ENCODE data around the gene QPCTL. TPM values are rescaled to one million over a fixed set of nuclear protein-coding genes. Genes with fewer than 3 reads are reported as not detected.
A peak's percentile ranks its signal among the peaks of the same experiment; 100 is the strongest.

QPCTL gene
- total and polyA plus RNA-seq, 2 of the 13 experiments (the other 11 are each of a cell fraction or from before 2014, with no cell fraction given) = 16.0 to 19.1 TPM

DNA sequence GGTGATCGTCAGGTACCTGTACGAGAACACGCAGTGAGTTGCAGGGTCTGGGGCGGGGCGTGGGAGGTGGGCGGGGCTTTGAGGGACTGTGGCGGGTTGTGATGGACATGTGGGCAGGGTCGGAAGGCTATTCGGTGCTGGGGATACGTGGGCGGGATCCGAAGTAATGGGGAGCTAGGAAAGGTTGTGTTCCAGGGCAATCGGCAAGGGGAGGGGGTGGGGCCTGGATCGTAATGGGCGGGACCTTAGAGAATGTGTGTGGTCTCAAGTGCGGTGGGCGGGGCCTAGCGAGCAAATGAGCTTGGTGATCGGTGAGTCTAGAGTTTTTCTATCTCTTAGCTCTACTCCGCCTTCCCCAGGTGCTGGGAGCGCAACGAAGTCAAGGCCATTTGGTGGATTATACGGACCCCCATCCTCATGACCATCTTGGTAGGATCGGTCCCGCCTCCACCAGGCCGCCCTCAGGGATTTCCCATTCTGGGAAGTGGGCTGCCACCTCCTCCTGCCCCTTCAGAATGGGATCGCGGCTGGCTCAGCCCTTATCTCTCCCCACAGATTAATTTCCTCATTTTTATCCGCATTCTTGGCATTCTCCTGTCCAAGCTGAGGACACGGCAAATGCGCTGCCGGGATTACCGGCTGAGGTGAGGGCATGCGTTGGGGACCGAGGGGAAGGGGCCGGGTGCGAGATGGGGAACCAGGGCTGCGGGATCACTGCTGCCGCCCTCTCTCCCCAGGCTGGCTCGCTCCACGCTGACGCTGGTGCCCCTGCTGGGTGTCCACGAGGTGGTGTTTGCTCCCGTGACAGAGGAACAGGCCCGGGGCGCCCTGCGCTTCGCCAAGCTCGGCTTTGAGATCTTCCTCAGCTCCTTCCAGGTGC lies 14.9 kb upstream of the QPCTL start (continued):
- TF ChIP-seq, protein P1, sequence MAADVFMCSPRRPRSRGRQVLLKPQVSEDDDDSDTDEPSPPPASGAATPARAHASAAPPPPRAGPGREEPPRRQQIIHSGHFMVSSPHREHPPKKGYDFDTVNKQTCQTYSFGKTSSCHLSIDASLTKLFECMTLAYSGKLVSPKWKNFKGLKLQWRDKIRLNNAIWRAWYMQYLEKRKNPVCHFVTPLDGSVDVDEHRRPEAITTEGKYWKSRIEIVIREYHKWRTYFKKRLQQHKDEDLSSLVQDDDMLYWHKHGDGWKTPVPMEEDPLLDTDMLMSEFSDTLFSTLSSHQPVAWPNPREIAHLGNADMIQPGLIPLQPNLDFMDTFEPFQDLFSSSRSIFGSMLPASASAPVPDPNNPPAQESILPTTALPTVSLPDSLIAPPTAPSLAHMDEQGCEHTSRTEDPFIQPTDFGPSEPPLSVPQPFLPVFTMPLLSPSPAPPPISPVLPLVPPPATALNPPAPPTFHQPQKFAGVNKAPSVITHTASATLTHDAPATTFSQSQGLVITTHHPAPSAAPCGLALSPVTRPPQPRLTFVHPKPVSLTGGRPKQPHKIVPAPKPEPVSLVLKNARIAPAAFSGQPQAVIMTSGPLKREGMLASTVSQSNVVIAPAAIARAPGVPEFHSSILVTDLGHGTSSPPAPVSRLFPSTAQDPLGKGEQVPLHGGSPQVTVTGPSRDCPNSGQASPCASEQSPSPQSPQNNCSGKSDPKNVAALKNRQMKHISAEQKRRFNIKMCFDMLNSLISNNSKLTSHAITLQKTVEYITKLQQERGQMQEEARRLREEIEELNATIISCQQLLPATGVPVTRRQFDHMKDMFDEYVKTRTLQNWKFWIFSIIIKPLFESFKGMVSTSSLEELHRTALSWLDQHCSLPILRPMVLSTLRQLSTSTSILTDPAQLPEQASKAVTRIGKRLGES (CRISPR knock-in tag; IDR thresholded peaks at IDR 0.05; ENCODE audit: borderline replicate concordance) = no peak
- 0 out of 2 replicates have a peak, but pooled peaks have one; percentile 14 for TF ChIP-seq SAP130 (CRISPR knock-in tag; IDR thresholded peaks at IDR 0.05; ENCODE audit: low read depth)
- TF ChIP-seq KLF9 (CRISPR knock-in tag; IDR thresholded peaks at IDR 0.05; ENCODE audit: low read depth) = no peak
- TF ChIP-seq, protein P2, sequence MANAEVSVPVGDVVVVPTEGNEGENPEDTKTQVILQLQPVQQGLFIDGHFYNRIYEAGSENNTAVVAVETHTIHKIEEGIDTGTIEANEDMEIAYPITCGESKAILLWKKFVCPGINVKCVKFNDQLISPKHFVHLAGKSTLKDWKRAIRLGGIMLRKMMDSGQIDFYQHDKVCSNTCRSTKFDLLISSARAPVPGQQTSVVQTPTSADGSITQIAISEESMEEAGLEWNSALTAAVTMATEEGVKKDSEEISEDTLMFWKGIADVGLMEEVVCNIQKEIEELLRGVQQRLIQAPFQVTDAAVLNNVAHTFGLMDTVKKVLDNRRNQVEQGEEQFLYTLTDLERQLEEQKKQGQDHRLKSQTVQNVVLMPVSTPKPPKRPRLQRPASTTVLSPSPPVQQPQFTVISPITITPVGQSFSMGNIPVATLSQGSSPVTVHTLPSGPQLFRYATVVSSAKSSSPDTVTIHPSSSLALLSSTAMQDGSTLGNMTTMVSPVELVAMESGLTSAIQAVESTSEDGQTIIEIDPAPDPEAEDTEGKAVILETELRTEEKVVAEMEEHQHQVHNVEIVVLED (CRISPR knock-in tag; IDR thresholded peaks at IDR 0.05; ENCODE audit: borderline replicate concordance) = no peak
- TF ChIP-seq HMG20B (CRISPR knock-in tag; conservative IDR thresholded peaks at IDR 0.05) = no peak
- no peak for TF ChIP-seq HNRNPUL1 (IDR thresholded peaks at IDR 0.05; ENCODE audit: low read depth, low read length)
- TF ChIP-seq, protein P3, sequence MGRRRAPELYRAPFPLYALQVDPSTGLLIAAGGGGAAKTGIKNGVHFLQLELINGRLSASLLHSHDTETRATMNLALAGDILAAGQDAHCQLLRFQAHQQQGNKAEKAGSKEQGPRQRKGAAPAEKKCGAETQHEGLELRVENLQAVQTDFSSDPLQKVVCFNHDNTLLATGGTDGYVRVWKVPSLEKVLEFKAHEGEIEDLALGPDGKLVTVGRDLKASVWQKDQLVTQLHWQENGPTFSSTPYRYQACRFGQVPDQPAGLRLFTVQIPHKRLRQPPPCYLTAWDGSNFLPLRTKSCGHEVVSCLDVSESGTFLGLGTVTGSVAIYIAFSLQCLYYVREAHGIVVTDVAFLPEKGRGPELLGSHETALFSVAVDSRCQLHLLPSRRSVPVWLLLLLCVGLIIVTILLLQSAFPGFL (CRISPR knock-in tag; IDR thresholded peaks at IDR 0.05) = no peak
- TF ChIP-seq ZFP41 (CRISPR knock-in tag; IDR thresholded peaks at IDR 0.05; ENCODE audit: borderline replicate concordance) = no peak
- TF ChIP-seq, protein P4, sequence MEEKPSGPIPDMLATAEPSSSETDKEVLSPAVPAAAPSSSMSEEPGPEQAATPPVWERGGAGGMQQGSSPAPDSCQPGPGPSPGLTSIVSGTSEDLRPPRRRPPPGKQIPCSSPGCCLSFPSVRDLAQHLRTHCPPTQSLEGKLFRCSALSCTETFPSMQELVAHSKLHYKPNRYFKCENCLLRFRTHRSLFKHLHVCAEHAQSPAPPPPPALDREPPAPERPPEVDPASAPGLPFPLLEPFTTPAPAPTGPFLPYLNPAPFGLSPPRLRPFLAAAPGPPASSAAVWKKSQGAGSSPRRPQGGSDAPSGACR (CRISPR knock-in tag; IDR thresholded peaks at IDR 0.05) = no peak
- TF ChIP-seq, protein P5, sequence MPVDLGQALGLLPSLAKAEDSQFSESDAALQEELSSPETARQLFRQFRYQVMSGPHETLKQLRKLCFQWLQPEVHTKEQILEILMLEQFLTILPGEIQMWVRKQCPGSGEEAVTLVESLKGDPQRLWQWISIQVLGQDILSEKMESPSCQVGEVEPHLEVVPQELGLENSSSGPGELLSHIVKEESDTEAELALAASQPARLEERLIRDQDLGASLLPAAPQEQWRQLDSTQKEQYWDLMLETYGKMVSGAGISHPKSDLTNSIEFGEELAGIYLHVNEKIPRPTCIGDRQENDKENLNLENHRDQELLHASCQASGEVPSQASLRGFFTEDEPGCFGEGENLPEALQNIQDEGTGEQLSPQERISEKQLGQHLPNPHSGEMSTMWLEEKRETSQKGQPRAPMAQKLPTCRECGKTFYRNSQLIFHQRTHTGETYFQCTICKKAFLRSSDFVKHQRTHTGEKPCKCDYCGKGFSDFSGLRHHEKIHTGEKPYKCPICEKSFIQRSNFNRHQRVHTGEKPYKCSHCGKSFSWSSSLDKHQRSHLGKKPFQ (CRISPR knock-in tag; IDR thresholded peaks at IDR 0.05; ENCODE audit: insufficient replicate concordance) = no peak
- TF ChIP-seq ZNF619 (CRISPR knock-in tag; IDR thresholded peaks at IDR 0.05) = no peak
- no peak for TF ChIP-seq PHF21A (CRISPR knock-in tag; IDR thresholded peaks at IDR 0.05)
- TF ChIP-seq SNRNP70 (IDR thresholded peaks at IDR 0.05; ENCODE audit: low read depth, low read length) = no peak
- TF ChIP-seq, protein P6, sequence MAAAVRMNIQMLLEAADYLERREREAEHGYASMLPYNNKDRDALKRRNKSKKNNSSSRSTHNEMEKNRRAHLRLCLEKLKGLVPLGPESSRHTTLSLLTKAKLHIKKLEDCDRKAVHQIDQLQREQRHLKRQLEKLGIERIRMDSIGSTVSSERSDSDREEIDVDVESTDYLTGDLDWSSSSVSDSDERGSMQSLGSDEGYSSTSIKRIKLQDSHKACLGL (CRISPR knock-in tag; IDR thresholded peaks at IDR 0.05) = no peak
- TF ChIP-seq NR1H2 (CRISPR knock-in tag; IDR thresholded peaks at IDR 0.05; ENCODE audit: borderline replicate concordance, low read depth) = no peak
- TF ChIP-seq PAX8 (CRISPR knock-in tag; IDR thresholded peaks at IDR 0.05; ENCODE audit: borderline replicate concordance) = no peak
- peak; percentile 13; the same call in 1 of the 2 replicates for TF ChIP-seq ZBTB38 (CRISPR knock-in tag; IDR thresholded peaks at IDR 0.05)
- TF ChIP-seq, protein P7, sequence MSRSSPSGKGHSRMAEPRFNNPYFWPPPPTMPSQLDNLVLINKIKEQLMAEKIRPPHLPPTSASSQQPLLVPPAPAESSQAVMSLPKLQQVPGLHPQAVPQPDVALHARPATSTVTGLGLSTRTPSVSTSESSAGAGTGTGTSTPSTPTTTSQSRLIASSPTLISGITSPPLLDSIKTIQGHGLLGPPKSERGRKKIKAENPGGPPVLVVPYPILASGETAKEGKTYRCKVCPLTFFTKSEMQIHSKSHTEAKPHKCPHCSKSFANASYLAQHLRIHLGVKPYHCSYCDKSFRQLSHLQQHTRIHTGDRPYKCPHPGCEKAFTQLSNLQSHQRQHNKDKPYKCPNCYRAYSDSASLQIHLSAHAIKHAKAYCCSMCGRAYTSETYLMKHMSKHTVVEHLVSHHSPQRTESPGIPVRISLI (CRISPR knock-in tag; IDR thresholded peaks at IDR 0.05; ENCODE audit: borderline replicate concordance) = no peak
